Kidney tubule cell (primary cell): ENCODE measurements around the gene KRTAP22-1.

Experiments
- DNase-seq: peaks from one replicate; pipeline ENCODE4 v3.0.0-alpha.2; 2018; ENCODE audit warnings: low spot score

The KRTAP22-1 gene

DNA sequence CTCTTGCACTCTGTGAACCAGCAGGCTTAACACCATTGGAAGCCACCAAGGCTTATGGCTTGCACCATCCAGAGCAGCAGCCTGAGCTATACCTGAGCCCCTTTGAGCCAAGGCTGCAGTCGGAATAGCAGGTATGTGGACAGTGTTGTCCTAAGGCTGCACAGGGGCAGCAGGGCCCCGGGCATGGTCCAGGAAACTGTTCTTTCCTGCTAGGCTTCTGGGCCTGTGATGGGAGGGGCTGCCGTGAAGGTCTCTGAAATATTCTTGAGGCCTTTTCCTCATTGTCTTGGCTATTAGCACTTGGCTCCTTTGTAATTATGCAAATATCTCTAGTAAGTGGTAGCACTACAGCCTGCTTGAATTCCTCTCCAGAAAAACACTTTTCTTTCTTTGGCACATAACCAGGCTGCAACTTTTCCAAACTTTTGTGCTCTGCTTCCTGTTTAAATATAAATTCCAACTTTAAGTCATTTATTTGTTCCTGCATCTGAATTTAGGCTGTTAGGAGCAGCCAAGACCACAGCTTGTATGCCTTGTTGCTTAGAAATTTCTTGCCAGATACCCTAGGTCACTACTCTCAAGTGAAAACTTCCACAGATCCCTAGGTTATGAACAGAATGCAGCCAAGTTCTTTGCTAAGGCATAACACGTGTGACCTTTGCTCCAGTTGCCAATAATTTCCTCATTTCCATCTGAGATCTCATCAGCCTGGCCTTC, 24.7 kb downstream of the KRTAP22-1 start:
- DNase-seq = no peak

DNA sequence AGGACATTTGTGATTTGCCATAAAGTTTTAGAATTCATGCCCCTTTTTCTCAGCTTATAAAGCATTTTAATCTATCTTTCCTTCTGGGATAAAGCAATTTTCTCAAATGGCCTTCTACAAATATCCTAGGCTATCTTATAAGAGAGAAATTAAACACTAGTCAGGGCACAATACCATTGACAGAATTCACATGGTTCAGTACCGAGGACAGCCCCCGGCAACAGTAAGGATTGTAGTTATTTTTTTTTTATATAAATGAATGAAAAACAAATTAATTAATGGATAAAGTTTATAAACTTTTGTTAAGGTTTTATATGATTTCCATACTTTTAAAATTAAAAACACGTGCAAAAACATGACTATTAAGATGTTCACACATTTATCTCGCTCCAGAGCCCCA, 27.2 kb downstream of the KRTAP22-1 start:
- DNase-seq = no peak

DNA sequence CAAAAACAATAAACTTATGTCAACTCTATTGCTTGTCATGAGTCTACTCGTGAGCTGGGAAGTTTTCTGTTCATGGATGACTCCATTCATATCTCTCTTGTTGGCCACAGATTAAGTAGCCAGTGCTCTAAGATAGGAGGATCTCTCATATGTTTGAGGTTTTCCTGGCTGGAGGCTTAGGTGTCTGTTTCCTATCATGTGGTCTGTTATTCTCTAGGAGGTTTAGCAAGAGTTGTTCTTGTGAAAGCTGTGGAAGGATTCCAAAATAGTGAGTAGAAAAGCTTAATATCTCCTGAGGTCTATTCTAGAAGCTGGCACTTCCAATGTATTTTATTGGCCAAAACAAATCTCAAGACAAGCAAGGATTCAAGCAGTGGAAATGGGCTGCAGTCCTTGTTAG, 28.3 kb downstream of the KRTAP22-1 start:
- no peak for DNase-seq

DNA sequence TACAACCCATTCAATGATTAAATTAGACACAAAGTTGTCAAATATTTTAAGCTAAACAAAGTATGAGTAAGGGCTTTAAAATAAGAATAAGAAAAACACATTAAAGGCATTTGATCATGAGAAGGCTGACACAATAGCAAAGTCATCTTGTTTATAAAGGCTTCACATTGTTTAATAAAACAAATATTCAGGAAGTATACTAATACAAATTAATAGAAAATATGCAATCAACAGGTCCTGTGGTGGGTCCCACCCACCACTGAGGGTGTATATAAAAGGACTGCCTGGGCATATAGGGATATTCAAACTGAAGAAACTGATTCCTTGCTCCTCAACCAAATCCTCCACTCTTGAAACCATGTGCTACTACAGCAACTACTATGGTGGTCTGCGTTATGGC, 34.0 kb downstream of the KRTAP22-1 start, which contains the start of gene KRTAP20-2:
TSS of gene KRTAP20-2 (plus strand) at position 301 of the 400 bp plus-strand sequence. CDS start at position 359, 58 bp downstream.
- no peak for DNase-seq

DNA sequence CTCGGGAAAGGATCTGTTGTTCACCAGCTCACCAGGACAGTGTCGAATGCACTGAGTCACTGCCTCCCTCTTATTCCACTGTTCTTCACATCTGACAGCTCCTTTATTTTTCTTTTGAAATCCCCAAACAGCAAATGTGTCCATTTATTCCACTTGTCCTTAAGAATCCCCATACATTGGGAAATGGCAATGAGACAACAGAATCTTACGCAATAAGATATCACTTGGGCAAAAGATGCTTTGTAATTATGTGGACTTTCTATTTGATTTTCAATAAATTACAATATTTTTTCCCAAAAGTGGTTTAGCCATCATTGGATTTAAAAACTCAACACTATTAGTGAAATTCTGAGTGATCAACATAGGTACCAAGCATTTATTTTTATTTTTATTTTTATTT, 37.8 kb downstream of the KRTAP22-1 start:
- DNase-seq = no peak

DNA sequence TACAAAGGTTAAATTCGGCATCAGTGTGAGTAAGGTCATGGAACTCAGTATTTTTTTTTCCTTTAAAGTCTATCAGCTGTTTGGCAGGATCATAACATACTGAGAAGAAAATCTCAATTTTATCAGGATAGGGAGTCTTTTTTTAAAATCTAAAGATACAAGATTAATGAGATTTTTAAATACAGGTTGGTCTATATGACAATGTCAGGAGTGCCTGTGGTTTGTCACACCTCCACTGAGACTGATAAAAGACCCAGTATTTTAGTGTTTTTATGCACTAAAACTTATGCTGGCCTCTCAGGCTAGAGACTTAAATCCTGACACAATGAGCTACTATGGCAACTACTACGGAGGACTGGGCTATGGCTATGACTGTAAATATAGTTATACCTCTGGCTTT, 41.7 kb downstream of the KRTAP22-1 start, which contains the start of gene KRTAP20-3:
TSS of gene KRTAP20-3 (plus strand) at position 301 of the 400 bp plus-strand sequence.
- no peak for DNase-seq

DNA sequence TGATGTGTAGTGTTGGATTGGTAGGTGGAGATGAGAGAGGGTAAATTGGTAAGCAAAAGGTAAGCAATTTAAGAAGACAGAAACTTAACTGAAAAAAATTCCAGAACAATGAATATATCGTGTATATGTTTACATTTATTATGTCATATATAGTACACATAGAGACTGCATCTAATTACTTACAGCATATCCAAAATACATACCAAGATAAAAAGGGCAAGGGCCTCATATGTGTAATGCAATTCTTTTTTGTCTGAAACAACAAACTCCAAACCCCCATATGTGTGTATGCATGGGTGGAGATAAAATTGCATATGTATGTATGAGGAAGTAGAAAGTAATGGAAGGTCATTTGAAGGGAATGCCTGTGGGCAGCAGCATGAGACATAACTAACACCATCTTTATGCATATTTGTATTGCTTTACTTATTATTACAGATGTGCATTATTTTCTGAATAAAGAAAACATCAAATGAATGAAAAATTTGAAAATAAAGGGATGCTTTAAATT, 46.1 kb downstream of the KRTAP22-1 start:
- DNase-seq = no peak
